NCI-H82 treated with DMSO at 0.1 percent for 48 hours (cell line): ENCODE data around the gene MED13L.
"Not testable (repeated sequence)": the region's sequence is repeated elsewhere in the genome, so short reads cannot be mapped to it uniquely, and the experiment has no call there.

Experiments used
- DNase-seq: peaks from one replicate; lab custom pipeline; 2025; ENCODE audit not compliant: unreplicated experiment; lab: John Stamatoyannopoulos, UW

The MED13L gene

DNA sequence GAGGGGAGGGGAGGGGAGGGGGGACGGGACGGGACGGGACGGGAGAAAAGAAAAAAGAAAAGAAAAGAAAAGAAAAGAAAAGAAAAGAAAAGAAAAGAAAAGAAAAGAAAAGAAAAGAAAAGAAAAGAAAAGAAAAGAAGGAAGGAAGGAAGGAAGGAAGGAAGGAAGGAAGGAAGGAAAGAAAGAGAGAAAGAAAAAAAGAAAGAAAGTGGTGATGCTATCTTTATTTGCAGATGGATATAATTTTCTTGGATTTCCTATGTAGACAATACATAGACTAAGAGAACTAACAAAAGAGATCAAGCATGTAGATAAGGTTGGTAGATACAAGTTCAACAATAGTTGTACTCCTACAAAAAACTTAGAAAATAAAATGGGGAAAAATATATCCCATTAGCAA is 245.9 kb downstream of the MED13L start:
- not testable (repeated sequence) for DNase-seq

DNA sequence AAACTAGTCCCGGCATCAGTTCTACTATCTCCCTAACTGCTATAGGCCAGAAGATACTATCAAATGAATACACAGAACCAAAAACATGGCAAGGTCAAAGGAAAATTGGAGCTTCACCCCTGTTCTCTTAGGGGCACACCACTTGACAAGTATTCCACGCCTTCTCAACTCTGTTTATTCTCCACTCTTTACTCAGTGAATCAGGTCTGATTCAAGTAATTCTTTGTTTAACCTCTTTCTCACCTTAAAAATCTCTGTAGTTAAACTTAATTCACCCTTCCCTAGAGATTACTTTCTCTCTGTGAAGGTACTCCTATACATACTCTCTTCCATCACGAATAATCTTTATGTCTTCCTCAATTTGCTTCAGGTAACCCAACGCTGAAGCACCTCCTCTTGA is 248.9 kb downstream of the MED13L start:
- no peak for DNase-seq

DNA sequence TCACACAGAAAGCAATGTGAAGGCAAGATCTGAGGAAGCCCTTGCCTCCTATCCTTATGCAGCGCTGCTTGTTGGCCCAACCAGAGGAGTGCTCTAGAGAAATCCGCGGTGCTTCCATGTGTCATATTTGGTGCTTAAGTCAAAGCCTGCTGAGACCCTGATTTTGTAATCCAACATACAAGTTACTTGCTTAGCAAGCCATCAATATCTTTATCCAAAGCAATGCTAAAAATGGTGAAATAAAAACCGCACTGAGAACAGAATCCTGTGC is 250.0 kb downstream of the MED13L start:
- DNase-seq, result no peak

DNA sequence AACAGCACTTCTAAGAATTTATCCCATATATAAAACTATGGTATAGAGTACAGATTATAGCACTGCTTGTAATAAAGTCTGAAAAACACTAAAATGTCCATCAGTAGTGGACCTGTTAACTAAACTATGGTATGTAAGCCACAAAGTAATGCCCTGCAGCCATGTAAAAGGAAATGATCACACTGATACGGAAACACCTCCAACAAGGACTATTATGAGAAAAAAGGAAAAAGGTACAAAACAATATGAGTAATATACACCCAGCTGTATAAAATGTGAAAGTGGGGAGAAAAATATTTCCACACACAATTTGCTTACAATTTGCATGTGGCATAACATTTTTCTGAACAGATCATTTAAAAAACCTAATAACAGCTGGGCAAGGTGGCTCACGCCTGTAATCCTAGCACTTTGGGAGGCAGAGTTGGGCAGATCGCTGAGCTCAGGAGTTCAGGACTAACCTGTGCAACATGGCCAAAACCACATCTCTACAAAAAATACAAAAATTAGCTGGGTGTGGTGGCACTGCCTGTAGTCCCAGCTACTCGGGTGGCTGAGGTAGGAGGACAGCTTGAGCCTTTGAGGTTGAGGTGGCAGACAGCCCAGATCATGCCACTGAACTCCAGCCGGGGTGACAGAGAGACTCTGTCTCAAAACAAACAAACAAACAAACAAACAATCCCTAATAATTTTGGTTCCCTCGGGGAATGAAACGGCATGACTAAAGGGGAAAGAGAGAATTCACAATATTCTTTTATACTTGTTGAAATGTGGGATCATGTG is 250.5 kb downstream of the MED13L start:
- DNase-seq, result no peak

DNA sequence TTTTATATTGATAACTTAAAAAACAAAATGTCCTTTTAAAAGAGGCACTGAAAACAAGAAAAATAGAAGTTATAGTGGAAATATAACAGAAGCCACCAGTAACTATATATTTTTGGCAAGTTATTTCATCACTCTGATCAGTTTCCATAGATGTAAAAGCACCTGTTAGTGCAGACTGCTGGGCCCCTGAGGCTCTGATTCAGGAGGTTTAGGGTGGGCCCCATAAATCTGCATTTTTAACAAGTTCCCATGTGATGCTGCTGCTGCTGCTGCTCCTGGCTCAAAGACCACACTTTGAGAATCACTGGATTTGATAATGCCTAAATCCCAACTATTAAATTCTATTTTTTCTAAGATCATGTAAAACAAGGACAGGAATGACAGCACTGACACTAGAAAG is 251.1 kb downstream of the MED13L start:
- no peak for DNase-seq

GRCh38 chr12:116024769-116025168 is 252.7 kb downstream of the MED13L start:
- no peak for DNase-seq

GRCh38 chr12:116019415-116019814 is 258.1 kb downstream of the MED13L start:
- no peak for DNase-seq

GRCh38 chr12:116018282-116018681 is 259.2 kb downstream of the MED13L start:
- DNase-seq, result no peak

DNA sequence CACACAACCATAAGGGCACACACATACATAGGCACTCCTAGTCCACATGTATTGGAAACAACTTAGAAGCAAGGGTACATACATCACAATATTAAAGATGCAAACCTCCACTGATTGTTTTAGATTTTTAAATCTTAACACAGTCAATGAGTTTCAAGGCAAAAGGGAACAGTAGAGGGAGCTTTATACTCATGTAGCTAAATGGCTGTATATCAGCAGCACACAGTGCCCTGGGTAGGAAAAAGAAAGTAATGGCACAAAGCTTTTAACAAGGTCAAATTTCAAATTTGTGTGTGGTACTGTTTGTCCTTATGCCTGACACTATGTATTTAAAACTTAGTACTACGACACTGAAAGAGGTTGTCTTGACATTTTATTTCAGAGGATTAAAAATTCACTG is 262.0 kb downstream of the MED13L start:
- DNase-seq, result no peak

DNA sequence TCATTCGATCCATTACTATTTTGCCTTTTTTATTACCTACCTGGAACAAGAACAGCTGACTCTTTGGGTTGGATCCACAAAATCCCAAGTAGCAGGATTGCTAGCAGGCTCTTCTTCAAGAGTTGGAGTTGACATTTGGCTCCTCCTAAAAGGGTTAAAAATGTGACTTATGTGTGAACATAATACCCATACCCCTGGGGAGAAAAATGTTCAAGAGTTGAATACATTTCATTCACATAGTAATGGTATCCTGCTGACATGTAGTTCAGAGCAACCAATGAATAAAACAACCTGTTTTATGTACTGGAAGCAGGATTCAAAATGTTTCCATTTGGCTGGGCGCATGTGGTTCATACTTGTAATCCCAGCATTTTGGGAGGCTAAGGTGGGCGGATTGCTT is 264.7 kb downstream of the MED13L start:
- DNase-seq, result no peak

GRCh38 chr12:116011217-116011616 is 266.3 kb downstream of the MED13L start:
- no peak for DNase-seq

- DNase-seq, result no peak
Observed at GRCh38 chr12:116010467-116010866, 267.0 kb downstream of the MED13L start.

GRCh38 chr12:116009805-116010204 is 267.7 kb downstream of the MED13L start:
- DNase-seq, result peak; percentile 37

- DNase-seq, result no peak
Observed at GRCh38 chr12:116006141-116006540, 271.4 kb downstream of the MED13L start.

DNA sequence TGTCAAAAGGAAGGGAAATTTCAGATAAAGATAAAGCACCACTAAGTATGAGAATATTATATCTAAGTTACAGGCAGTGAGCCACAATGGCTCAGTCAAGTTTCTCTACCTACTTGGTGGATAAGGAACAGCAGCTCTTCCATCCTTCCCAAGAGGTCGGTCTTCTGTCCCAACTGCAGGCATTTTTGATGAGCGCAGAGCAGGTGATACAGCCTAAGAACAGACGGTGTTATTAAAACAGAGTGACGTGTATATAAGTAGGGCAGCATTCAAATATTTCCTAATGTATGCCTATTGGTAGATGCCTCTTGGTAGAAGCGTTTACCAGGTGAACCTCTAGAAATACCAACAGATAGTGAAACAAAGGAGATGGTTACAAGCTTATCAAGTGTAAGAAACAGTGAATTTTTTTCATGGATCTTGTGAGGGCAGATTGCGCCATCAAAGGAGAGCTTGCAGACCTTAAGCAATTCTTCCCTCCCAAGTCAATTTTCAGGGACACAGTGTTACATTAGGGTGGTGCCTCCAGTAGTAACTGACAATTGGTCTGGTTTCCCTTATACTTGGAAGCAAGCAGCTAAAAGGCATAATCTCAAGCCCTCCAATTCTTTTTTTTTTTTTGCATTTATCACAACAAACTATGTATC is 274.5 kb downstream of the MED13L start:
- DNase-seq, result no peak

DNA sequence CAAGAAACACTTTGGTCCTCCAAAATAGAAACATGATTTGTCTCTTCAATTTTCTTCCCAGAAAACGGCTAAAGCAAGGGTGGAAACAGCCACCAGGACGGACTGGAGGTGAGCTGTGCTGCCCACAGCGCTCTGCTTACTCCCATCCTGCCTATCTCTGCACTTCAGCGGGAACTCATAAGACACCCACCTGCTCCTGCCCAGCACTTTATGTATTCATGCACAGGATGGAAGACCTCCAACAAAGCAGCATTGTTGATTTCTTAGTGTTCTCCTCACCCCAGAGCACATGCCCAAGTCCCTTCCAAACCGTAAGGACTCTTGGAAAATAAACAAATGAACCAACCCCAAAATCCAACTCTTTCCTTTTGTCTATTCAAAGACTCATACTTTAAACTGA is 277.2 kb downstream of the MED13L start:
- no peak for DNase-seq

DNA sequence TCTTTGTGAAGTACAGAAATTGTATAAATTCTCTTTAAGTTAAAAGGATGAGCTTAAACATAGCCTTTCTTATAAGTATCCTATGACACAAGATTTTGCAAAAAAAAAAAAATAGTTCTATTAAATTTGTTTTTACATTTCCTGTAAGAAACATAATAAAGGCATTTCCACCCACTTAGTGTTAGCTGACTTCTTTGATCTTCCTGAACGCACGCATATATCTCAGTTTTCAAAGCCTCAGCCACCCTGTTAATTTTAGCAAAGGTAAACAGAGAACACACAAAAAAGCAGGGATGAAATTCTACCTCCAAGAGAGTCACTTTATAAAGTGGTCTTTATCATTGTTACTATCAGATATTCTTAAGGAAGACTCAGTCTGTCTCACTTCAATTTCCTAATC is 277.9 kb downstream of the MED13L start:
- no peak for DNase-seq

DNA sequence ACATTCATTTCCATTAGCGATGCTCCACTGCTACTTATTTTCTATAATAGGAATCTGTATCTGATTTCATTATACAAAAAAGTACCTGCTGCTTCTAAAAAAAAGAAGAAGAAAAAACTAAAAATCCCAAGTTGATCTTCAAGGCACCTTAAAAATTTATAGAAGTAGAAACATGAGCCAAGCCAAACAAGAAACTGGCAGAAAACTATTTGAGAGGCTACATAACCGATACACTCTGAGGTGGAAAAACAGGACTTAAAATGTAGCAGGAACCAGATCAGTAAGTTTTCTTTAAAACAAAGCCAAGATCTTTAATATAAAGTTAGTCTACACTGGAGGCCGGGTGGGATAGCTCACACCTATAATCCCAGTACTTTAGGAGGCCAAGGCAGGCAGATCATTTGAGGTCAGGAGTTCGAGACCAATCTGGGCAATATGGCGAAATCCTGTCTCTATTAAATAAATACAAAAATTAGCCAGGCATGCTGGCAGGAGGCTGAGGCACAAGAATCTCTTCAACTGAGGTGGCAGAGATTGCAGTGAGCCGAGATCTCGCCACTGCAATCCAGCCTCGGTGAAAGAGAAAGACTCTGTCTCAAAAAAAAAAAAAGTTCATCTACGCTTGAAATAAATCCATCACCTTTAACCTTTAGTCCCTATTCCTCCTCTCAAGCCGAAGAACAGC is 278.6 kb downstream of the MED13L start:
- DNase-seq, result no peak

GRCh38 chr12:115998119-115998633 is 279.3 kb downstream of the MED13L start:
- no peak for DNase-seq

DNA sequence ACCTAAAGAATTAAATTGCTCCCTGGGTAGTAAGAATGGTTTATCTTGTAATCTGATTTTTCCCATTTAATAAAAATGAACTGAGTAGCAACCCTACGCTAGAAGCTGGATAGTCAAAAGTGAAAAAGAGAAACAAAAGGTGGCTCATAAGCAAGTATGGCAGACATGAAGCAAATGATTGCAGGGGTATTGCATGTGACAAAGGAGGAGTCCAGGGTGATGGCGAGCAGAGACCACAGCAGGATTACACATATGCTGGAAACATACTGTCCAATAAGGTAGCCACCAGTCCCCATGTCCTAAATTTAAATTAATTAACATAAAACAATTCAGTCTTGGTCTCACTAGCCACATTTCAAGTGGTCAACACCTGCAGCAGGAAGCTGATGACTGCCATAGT is 283.8 kb downstream of the MED13L start:
- no peak for DNase-seq

DNA sequence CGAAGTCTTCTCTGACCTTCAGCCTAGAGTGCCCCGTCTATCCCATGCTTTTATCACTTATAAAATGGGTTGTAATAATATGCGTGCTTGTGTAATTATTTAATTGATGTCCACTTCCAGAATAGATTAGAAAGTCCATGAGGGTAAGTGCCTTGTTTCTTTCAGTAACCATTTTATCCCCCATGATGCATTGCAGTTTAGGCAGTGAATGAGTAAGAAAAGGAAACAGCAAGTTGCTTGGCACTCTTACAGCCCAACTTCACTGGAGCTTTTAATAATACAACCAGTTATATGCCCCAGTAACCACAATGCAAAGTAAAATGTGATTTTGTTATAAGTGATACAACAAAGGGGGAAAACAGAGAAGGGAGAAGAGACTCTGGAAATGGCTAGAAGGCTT is 287.3 kb downstream of the MED13L start:
- no peak for DNase-seq
